IMR-90 (cell line): ENCODE measurements around the gene SSH2. TPM values are rescaled to one million over a fixed set of nuclear protein-coding genes. Genes with fewer than 3 reads are reported as not detected.
A peak's percentile ranks its signal among the peaks of the same experiment; 100 is the strongest.

Source experiments
- ATAC-seq: fragments of 200-7000 bp; cut with Tn5 transposase; 2 replicates; pipeline ENCODE4 v1.9.1; 2020; ENCODE audit warnings: low read depth, mild to moderate bottlenecking, moderate library complexity
- BruUV-seq: library from RNA; stranded (reverse); fragments of 400-500 nt; replicated peaks from 2 replicates; lab custom pipeline; 2021; lab: Mats Ljungman, UMichigan
- CTCF ChIA-PET: fragments of 300-600 bp; formaldehyde crosslinking; extraction: SDS; loops from one replicate; lab custom pipeline; 2021; ENCODE audit warnings: antibody characterized with exemption; lab: Yijun Ruan, JAX
- POLR2A ChIA-PET: fragments of 300-600 bp; sonication (Branson Sonifier 250); formaldehyde crosslinking; loops from one replicate; lab custom pipeline; 2022; ENCODE audit warnings: antibody characterized with exemption; ENCODE audit not compliant: unreplicated experiment; lab: Charles Lee
- DNase-seq: peaks from one replicate; pipeline ENCODE4 v3.0.0; 2013
- H2AFZ ChIP-seq: replicated peaks from 2 replicates; pipeline ENCODE3; 2013; ENCODE audit warnings: low read length, mild to moderate bottlenecking; ENCODE audit not compliant: poor library complexity
- H2AK5ac ChIP-seq: 2 replicates; pipeline ENCODE4 v1.6.1; 2013; ENCODE audit warnings: low read depth, low read length, inconsistent platforms
- H2AK9ac ChIP-seq: replicated peaks from 2 replicates; pipeline ENCODE3; 2013; ENCODE audit warnings: mild to moderate bottlenecking, low read depth, low read length, moderate library complexity; ENCODE audit not compliant: poor library complexity
- H2BK120ac ChIP-seq: 2 replicates; pipeline ENCODE4 v1.6.1; 2013; ENCODE audit warnings: low read depth, low read length, inconsistent platforms
- H2BK15ac ChIP-seq: 3 replicates; pipeline ENCODE4 v1.6.1; 2013; ENCODE audit warnings: low read depth, low read length, inconsistent platforms
- H2BK20ac ChIP-seq: 2 replicates; pipeline ENCODE4 v1.6.1; 2013; ENCODE audit warnings: low read depth, mild to moderate bottlenecking, inconsistent platforms, low read length, moderate library complexity
- H2BK5ac ChIP-seq: 2 replicates; pipeline ENCODE4 v1.6.1; 2013; ENCODE audit warnings: mild to moderate bottlenecking, low read depth, low read length, inconsistent platforms; ENCODE audit not compliant: poor library complexity, severe bottlenecking
- H3K14ac ChIP-seq: replicated peaks from 2 replicates; pipeline ENCODE4 v1.6.1; 2013; ENCODE audit warnings: low read depth, low read length, inconsistent platforms
- H3K18ac ChIP-seq: 2 replicates; pipeline ENCODE4 v1.6.1; 2013; ENCODE audit warnings: low read depth, low read length, control low read depth
- H3K23ac ChIP-seq: 2 replicates; pipeline ENCODE4 v1.6.1; 2013; ENCODE audit warnings: low read depth, low read length, inconsistent platforms
- H3K27ac ChIP-seq: 2 replicates; pipeline ENCODE4 v1.5.1; 2013; ENCODE audit warnings: mild to moderate bottlenecking, control low read depth, low read length; ENCODE audit not compliant: insufficient read depth
- H3K27me3 ChIP-seq: 2 replicates; pipeline ENCODE4 v1.6.1; 2013; ENCODE audit warnings: low read length; ENCODE audit not compliant: control insufficient read depth, insufficient read depth
- H3K36me3 ChIP-seq: 2 replicates; pipeline ENCODE4 v1.6.1; 2013; ENCODE audit warnings: low read length, mixed read lengths; ENCODE audit not compliant: control insufficient read depth, insufficient read depth
- H3K4ac ChIP-seq: 2 replicates; pipeline ENCODE4 v1.6.1; 2013; ENCODE audit warnings: low read depth, low read length, inconsistent platforms
- H3K4me1 ChIP-seq: 2 replicates; pipeline ENCODE4 v1.6.1; 2013; ENCODE audit warnings: low read length, mixed read lengths; ENCODE audit not compliant: control insufficient read depth, insufficient read depth
- H3K4me2 ChIP-seq: 2 replicates; pipeline ENCODE4 v1.6.1; 2013; ENCODE audit warnings: low read depth, mild to moderate bottlenecking, control low read depth, low read length, moderate library complexity
- H3K4me3 ChIP-seq: 2 replicates; pipeline ENCODE4 v1.5.1; 2013; ENCODE audit warnings: low read depth, mild to moderate bottlenecking, control low read depth, low read length, moderate library complexity; ENCODE audit not compliant: insufficient read depth
- H3K56ac ChIP-seq: 2 replicates; pipeline ENCODE4 v1.6.1; 2013; ENCODE audit warnings: low read length, inconsistent platforms; ENCODE audit not compliant: insufficient read depth; ENCODE audit errors: extremely low read depth
- H3K79me1 ChIP-seq, 2 experiments: 2 replicates each; pipeline ENCODE4 v1.6.1; 2013; ENCODE audit warnings: low read length in 2 of 2, inconsistent platforms in 1 of 2, low read depth in 1 of 2
- H3K9ac ChIP-seq: 2 replicates; pipeline ENCODE4 v1.6.1; 2013; ENCODE audit warnings: low read depth, low read length, control low read depth
- H3K9me1 ChIP-seq: 2 replicates; pipeline ENCODE4 v1.6.1; 2013; ENCODE audit warnings: low read length, inconsistent platforms; ENCODE audit not compliant: insufficient read depth
- H3K9me3 ChIP-seq: 2 replicates; pipeline ENCODE4 v1.6.1; 2013; ENCODE audit warnings: low read length; ENCODE audit not compliant: control insufficient read depth, insufficient read depth
- H4K20me1 ChIP-seq: 2 replicates; pipeline ENCODE4 v1.6.1; 2013; ENCODE audit warnings: low read length, inconsistent platforms; ENCODE audit not compliant: insufficient read depth
- H4K5ac ChIP-seq: 2 replicates; pipeline ENCODE4 v1.6.1; 2013; ENCODE audit warnings: mild to moderate bottlenecking, low read depth, low read length, control low read depth
- H4K8ac ChIP-seq, 2 experiments: 2 replicates each; pipeline ENCODE4 v1.6.1; 2013; ENCODE audit warnings: low read depth in 2 of 2, low read length in 2 of 2, control low read depth in 1 of 2, inconsistent platforms in 1 of 2
- H4K91ac ChIP-seq: 2 replicates; pipeline ENCODE4 v1.6.1; 2013; ENCODE audit warnings: low read depth, low read length, inconsistent platforms; ENCODE audit not compliant: insufficient read depth
- BHLHE40 ChIP-seq: fragments of 150-350 bp; IDR thresholded peaks from 2 replicates; pipeline ENCODE4 v1.6.1; 2016; ENCODE audit warnings: mild to moderate bottlenecking, low read depth, low read length
- FOS ChIP-seq: fragments of 150-350 bp; IDR thresholded peaks from 2 replicates; pipeline ENCODE4 v1.6.1; 2016; ENCODE audit warnings: low read depth, low read length
- MAZ ChIP-seq: IDR thresholded peaks from 2 replicates; pipeline ENCODE4 v1.6.1; 2012; ENCODE audit warnings: low read depth, mild to moderate bottlenecking, low read length, improper control_type of control experiment, moderate library complexity, borderline replicate concordance
- NFE2L2 ChIP-seq: fragments of 150-350 bp; IDR thresholded peaks from 2 replicates; pipeline ENCODE4 v1.6.1; 2016; ENCODE audit warnings: low read depth, mild to moderate bottlenecking, low read length
- POLR2A ChIP-seq: IDR thresholded peaks from 2 replicates; pipeline ENCODE4 v1.6.1; 2012; ENCODE audit warnings: mild to moderate bottlenecking, low read depth, low read length
- RAD21 ChIP-seq: IDR thresholded peaks from 2 replicates; pipeline ENCODE4 v1.6.1; 2012; ENCODE audit warnings: low read length, improper control_type of control experiment
- RCOR1 ChIP-seq: IDR thresholded peaks from 2 replicates; pipeline ENCODE4 v1.6.1; 2012; ENCODE audit warnings: mild to moderate bottlenecking, low read length, improper control_type of control experiment; ENCODE audit not compliant: insufficient replicate concordance
- WGBS, 2 experiments: methylation state at CpG; one replicate each; pipeline versions ENCODE4 v1.1.5 to v1.1.7; 2013; ENCODE audit warnings: missing lambda C conversion rate in 2 of 2; ENCODE audit not compliant: insufficient read length in 1 of 2; ENCODE audit errors: extremely low coverage in 2 of 2; 5-methylcytosine and 5-hydroxymethylcytosine counted together
- dilution Hi-C: fragments of 300-500 bp; cut with HindIII; formaldehyde crosslinking; loops from one replicate; pipeline ENCODE4 v1.14.3; 2018; ENCODE audit warnings: low sequenced_read_pairs; ENCODE audit not compliant: unreplicated experiment
- in situ Hi-C: fragments of 300-500 bp; cut with MboI; formaldehyde crosslinking; loops from 3 replicates; pipeline ENCODE4 v1.14.3; 2019; ENCODE audit warnings: low sequenced_read_pairs, inconsistent platforms, mixed read lengths
- intact Hi-C: fragments of 100-400 bp; cut with micrococcal nuclease; formaldehyde crosslinking; loops from 2 replicates; pipeline ENCODE4 v1.10.0; 2022
- polyA plus RNA-seq, 3 experiments: library from polyadenylated mRNA; depleted of rRNA; stranded (reverse); fragments of >200 nt; gene quantifications; 2 replicates each; pipeline ENCODE4 v1.2.3, GENCODE V29; 2012; ENCODE audit warnings: low replicate concordance in 1 of 3
- total RNA-seq: library from RNA; depleted of rRNA; stranded (reverse); fragments of >200 nt; gene quantifications from 2 replicates; pipeline ENCODE4 v1.2.3, GENCODE V29; 2012

SSH2 gene
- total and polyA plus RNA-seq, 2 of the 4 experiments (the other 2 are of a cell fraction): 9.3 TPM

- H3K9me3 ChIP-seq: no peaks in the 10 kb centered on the region
- peak overlapping the region; percentile 51 for H3K23ac ChIP-seq
- H3K9ac ChIP-seq: peak overlapping the region; percentile 70; the same call in 1 of the 2 replicates
- dilution Hi-C loops (no loop called here), in situ Hi-C loops (no loop called here), intact Hi-C loops (no loop called here)
- TF ChIP-seq RCOR1 (no peak), BHLHE40 (no peak), FOS (no peak), NFE2L2 (no peak), POLR2A (no peak), RAD21 (no peak), MAZ (no peak)
- H4K91ac ChIP-seq: peak overlapping the region; percentile 80
- no peak overlapping the region for H3K4me3 ChIP-seq
- H3K27me3 ChIP-seq: no peaks in the 10 kb centered on the region
- CTCF ChIA-PET: interaction anchor here (0.7 kb wide), 1 partner anchor 22 kb away, joined by 3 read pairs; no protein-coding TSS in a partner anchor
- peaks cover 11% of the 10 kb centered on the region; the same call in 1 of the 2 replicates for H3K9me1 ChIP-seq
- no peak overlapping the region for H2AFZ ChIP-seq
- peaks cover 0 to 13% of the 10 kb centered on the region in 2 experiments; a peak in 3 of 4 replicates for H3K79me1 ChIP-seq
- POLR2A ChIA-PET: no interaction called here
- BruUV-seq: no TSS peak
- H3K4ac ChIP-seq: peak overlapping the region; percentile 69
- WGBS, 2 experiments: no CpG with 5 or more reads among the region's 5 CpGs
- peak overlapping the region; percentile 81 for H2BK120ac ChIP-seq
- peak overlapping the region; percentile 49 for H3K14ac ChIP-seq
- ATAC-seq (peak; percentile 16; the same call in 1 of the 2 replicates), DNase-seq (peak; percentile 9)
- H3K4me2 ChIP-seq: peak overlapping the region; percentile 83
- peak overlapping the region; percentile 95 for H3K18ac ChIP-seq
- peak overlapping the region; percentile 99 for H3K27ac ChIP-seq
- H2BK20ac ChIP-seq: peak overlapping the region; percentile 73
- H4K5ac ChIP-seq: peak overlapping the region; percentile 79
- H2AK5ac ChIP-seq: peak overlapping the region; percentile 74
- H3K56ac ChIP-seq: peak overlapping the region; percentile 60; the same call in 1 of the 2 replicates
- H4K20me1 ChIP-seq: peaks cover 6% of the 10 kb centered on the region; the same call in 1 of the 2 replicates
- H3K4me1 ChIP-seq: peaks cover 25% of the 10 kb centered on the region
- peak overlapping the region; percentile 53; the same call in 1 of the 3 replicates for H2BK15ac ChIP-seq
- no peak overlapping the region for H2AK9ac ChIP-seq
- H3K36me3 ChIP-seq: no peaks in the 10 kb centered on the region; the same call in 1 of the 2 replicates
- H2BK5ac ChIP-seq: peak overlapping the region; percentile 22
- peak overlapping the region; percentile 46 to 54 for H4K8ac ChIP-seq
Observed at GRCh38 chr17:29732613-29733012, 197.4 kb downstream of the SSH2 start.
